T-helper 2 cell treated with Interferon-gamma antibody and Interleukin-4, amounts not matched to agents 5 μg/mL and 100 μg/mL, for 36 hours (primary cell): ENCODE results near the gene WNT9B.
"Not testable (repeated sequence)": the region's sequence is repeated elsewhere in the genome, so short reads cannot be mapped to it uniquely, and the experiment has no call there.

Experiments used
- DNase-seq: peaks from one replicate; pipeline ENCODE4 v3.0.0; 2021; ENCODE audit warnings: low spot score
- H3K27ac Mint-ChIP-seq: one replicate; pipeline ENCODE4 v1.8.0; 2021; ENCODE audit warnings: mild to moderate bottlenecking, mixed read lengths
- H3K27me3 Mint-ChIP-seq: one replicate; pipeline ENCODE4 v1.8.0; 2021; ENCODE audit warnings: low read depth, mixed read lengths
- H3K36me3 Mint-ChIP-seq: one replicate; pipeline ENCODE4 v1.8.0; 2021; ENCODE audit warnings: low read depth, mixed read lengths
- H3K4me1 Mint-ChIP-seq: one replicate; pipeline ENCODE4 v1.8.0; 2021; ENCODE audit warnings: low read depth, mixed read lengths
- H3K4me3 Mint-ChIP-seq: one replicate; pipeline ENCODE4 v1.8.0; 2022; ENCODE audit warnings: mild to moderate bottlenecking, moderate library complexity, mixed read lengths
- H3K9me3 Mint-ChIP-seq: one replicate; pipeline ENCODE4 v1.8.0; 2021; ENCODE audit warnings: mixed read lengths

WNT9B gene

GRCh38 chr17:46832945-46833839, 18.2 kb upstream of the WNT9B start:
- H3K4me3 Mint-ChIP-seq, result no peak overlapping the region
- H3K9me3 Mint-ChIP-seq, result no peaks in the 10 kb centered on the region
- no peaks in the 10 kb centered on the region for H3K36me3 Mint-ChIP-seq
- H3K4me1 Mint-ChIP-seq, result no peaks in the 10 kb centered on the region
- peaks cover 9% of the 10 kb centered on the region for H3K27me3 Mint-ChIP-seq
- no peak for DNase-seq
- no peak overlapping the region for H3K27ac Mint-ChIP-seq

DNA sequence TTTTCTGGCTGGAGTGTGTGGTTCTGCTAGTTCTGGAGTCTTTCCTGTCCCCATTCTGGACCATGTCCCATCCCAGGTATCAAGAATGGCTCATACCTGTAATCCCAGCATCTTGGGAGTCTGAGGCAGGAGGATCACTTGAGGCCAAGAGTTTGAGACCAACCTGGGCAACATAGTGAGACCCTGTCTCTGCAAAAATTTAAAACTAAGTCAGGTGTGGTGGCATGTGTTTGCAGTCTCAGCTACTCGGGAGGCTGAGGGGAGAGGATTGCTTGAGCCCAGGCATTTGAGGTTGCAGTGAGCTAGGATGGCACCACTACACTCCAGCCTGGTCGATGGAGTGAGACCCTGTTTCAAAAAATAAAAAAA, 17.6 kb upstream of the WNT9B start:
- peaks cover 7% of the 10 kb centered on the region for H3K27me3 Mint-ChIP-seq
- H3K36me3 Mint-ChIP-seq, result no peaks in the 10 kb centered on the region
- no peak overlapping the region for H3K4me3 Mint-ChIP-seq
- no peaks in the 10 kb centered on the region for H3K4me1 Mint-ChIP-seq
- DNase-seq, result no peak
- H3K9me3 Mint-ChIP-seq, result no peaks in the 10 kb centered on the region
- H3K27ac Mint-ChIP-seq, result no peak overlapping the region

- Mint-ChIP-seq H3K4me1 (no peaks in the 10 kb centered on the region), H3K27ac (no peak overlapping the region), H3K36me3 (no peaks in the 10 kb centered on the region), H3K4me3 (no peak overlapping the region), H3K9me3 (peaks cover 2% of the 10 kb centered on the region), H3K27me3 (peaks cover 11% of the 10 kb centered on the region)
- no peak for DNase-seq
Observed at GRCh38 chr17:46834846-46835245, 16.5 kb upstream of the WNT9B start.

GRCh38 chr17:46836500-46836899, 14.9 kb upstream of the WNT9B start:
- Mint-ChIP-seq H3K4me1 (peaks cover 2% of the 10 kb centered on the region), H3K27ac (no peak overlapping the region), H3K27me3 (peaks cover 21% of the 10 kb centered on the region), H3K4me3 (no peak overlapping the region), H3K9me3 (peaks cover 5% of the 10 kb centered on the region), H3K36me3 (no peaks in the 10 kb centered on the region)
- DNase-seq, result no peak

DNA sequence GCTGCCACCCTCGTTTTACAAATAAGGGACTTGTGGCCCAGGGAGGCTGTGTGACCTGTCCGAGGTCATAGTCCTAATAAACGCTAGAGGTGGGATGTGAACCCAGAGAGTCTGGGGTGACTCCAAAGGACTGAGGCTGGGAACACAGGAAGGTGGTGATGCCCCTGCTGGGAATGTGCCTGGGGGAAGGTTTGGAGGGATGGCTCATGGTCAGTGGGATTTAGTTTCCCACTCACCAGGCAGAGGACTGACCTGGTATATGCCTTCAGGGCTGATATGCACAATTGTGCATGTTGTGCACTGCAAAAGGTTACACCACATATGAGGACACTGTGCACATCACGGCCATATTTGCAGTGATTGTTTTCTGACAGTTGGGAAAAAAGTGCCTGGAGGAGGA, 13.9 kb upstream of the WNT9B start:
- H3K27ac Mint-ChIP-seq, result no peak overlapping the region
- DNase-seq, result no peak
- H3K4me3 Mint-ChIP-seq, result no peak overlapping the region
- H3K9me3 Mint-ChIP-seq, result peaks cover 5% of the 10 kb centered on the region
- H3K4me1 Mint-ChIP-seq, result peaks cover 2% of the 10 kb centered on the region
- H3K27me3 Mint-ChIP-seq, result peaks cover 23% of the 10 kb centered on the region
- no peaks in the 10 kb centered on the region for H3K36me3 Mint-ChIP-seq

DNA sequence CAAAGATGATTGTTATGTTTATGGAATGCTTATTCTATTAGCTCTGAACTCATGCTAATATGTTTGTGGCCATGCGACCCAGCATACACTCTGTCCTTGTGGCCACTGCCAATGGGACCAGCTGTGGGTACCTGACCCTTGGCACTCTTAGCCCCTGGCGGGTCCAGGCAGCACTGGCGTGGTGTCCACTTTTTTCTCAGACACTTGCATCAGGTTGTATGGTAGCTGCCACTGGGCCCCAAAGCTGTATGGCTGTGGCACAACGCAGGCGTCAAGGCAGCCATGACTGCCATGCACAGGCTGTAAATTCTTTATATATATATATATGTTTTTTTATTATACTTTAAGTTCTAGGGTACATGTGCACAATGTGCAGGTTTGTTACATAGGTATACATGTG, 12.2 kb upstream of the WNT9B start:
- no peak for DNase-seq
- peaks cover 17% of the 10 kb centered on the region for H3K9me3 Mint-ChIP-seq
- H3K4me1 Mint-ChIP-seq, result peaks cover 2% of the 10 kb centered on the region
- peaks cover 24% of the 10 kb centered on the region for H3K27me3 Mint-ChIP-seq
- peaks cover 1% of the 10 kb centered on the region for H3K36me3 Mint-ChIP-seq
- H3K4me3 Mint-ChIP-seq, result no peak overlapping the region
- no peak overlapping the region for H3K27ac Mint-ChIP-seq

DNA sequence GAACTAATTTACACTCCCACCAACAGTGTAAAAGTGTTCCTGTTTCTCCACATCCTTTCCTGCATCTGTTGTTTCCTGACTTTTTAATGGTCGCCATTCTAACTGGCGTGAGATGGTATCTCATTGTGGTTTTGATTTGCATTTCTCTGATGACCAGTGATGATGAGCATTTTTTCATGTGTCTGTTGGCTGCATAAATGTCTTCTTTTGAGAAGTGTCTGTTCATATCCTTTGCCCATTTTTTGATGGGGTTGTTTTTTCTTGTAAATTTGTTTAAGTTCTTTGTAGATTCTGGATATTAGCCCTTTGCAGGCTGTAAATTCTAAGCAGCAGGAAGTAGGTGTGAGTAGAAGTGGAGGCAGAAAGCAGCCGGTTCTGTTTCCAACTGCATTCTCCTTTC, 10.8 kb upstream of the WNT9B start:
- Mint-ChIP-seq H3K27me3 (peaks cover 29% of the 10 kb centered on the region), H3K9me3 (peaks cover 17% of the 10 kb centered on the region)
- H3K4me1 Mint-ChIP-seq, H3K36me3 Mint-ChIP-seq, DNase-seq, H3K27ac Mint-ChIP-seq, H3K4me3 Mint-ChIP-seq: not testable (repeated sequence)

DNA sequence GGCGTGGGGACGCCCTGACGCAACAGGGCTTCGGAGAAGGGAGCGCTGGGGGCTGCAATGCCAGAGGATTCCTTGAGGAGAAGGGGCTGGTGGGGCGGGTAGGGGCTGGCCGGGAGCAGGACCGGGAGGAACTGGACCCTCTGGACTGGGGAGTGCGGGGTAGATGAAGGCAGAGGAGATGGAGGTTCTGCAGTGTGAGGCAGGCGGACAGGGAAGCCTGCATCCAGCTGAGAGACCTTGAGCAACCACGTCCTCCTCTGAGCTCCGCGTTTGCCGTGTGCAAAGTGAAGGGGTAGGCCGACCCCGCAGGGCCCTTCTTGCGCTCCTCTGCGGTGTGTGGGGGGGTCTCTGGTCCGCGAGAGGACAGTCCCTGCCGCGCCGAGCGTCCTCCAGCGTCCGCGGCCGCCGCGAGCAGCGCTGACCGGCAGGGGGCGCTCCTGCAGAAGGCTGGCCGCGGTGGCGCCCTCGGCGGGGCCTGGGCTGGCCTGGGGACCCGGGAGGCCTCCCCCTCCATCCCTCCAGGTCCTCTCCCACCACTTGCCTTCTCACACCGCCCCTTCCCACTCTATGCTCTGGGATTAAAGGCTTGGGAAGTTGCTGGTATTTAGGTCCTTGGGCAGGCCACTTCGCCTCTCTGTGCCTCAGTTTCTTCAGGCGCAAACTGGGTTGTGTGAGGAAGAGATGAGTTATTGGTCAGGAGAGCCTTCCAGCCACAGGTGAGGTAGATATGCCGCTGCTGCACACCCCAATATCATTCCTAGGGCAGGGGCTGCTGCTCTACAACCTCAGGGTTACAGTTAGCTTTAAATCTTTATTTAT, 9.6 kb upstream of the WNT9B start:
- DNase-seq, result no peak
- peaks cover 1% of the 10 kb centered on the region for H3K36me3 Mint-ChIP-seq
- peaks cover 2% of the 10 kb centered on the region for H3K4me1 Mint-ChIP-seq
- peaks cover 31% of the 10 kb centered on the region for H3K27me3 Mint-ChIP-seq
- no peak overlapping the region for H3K4me3 Mint-ChIP-seq
- H3K27ac Mint-ChIP-seq, result no peak overlapping the region
- peaks cover 17% of the 10 kb centered on the region for H3K9me3 Mint-ChIP-seq

DNA sequence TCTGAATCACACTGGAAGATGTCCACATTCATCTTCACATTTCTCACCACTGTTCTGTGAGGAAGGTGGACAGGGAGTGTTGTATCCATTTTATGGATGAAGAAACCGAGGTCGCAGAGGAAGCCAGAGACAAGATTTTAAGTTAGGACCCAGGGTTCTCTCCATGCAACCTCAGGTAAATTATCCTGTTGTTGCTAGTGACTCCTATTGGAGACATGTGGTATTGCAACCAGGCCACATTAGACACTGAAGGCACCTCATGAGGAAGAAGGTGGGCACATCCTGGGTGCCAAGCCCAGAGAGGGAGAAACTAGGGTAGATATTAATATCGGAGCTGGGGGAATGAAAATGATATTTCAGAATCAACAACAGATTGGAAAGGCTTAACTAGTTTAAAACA, 8.5 kb upstream of the WNT9B start:
- H3K9me3 Mint-ChIP-seq, result peaks cover 17% of the 10 kb centered on the region

DNA sequence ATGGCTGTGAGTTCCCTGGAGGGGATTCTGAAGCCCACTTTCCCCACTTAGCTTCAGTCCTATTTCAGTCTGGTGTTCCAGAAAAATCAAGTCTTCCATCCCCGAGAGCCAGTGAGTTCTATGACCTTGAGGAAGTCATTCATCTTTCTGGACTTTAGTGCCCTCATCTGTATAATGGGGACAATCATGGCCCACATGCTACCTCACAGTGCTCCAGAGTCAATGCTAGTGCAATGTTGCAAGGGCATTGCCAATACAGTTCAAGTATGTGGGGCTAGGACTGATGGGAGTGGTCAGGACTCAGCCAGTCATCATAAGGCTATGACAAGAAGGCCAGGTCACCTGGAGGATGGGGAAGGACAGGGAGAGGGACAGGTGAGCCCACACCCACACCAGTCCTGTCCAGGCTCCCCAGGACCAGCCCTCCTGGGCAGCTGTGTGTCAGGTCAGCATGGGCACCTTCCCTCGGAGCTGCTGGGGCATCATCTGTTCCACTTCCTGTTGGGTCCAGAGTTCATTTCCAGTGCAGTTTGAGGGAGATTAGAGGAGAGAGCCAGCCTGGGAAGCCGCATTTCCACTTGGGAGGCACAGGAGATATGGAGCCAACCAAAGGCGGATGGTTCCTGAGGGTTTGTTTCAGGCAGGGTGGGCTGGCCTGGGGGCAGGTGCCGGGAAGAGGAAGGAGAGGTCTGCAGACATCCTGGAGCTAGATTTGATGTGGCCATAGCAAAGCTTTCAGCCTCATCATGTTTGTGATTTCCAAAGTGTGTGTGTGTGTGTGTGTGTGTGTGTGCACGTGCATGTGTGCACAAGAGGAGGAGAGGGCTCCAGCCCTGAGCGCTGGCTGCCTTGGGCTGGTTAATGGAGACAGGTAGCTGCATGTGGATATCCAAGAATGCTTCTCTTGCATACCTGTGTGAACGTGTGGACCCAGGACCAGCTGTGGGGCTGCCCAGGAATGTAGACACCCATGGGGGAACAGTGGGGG, 3.9 kb upstream of the WNT9B start:
- H3K36me3 Mint-ChIP-seq, result peaks cover 1% of the 10 kb centered on the region
- no peak for DNase-seq
- no peak overlapping the region for H3K27ac Mint-ChIP-seq
- peaks cover 12% of the 10 kb centered on the region for H3K9me3 Mint-ChIP-seq
- H3K27me3 Mint-ChIP-seq, result peaks cover 59% of the 10 kb centered on the region
- no peak overlapping the region for H3K4me3 Mint-ChIP-seq
- H3K4me1 Mint-ChIP-seq, result no peaks in the 10 kb centered on the region

More for the DNA sequence above, 8.5 kb upstream of the WNT9B start:
- Mint-ChIP-seq H3K27ac (no peak overlapping the region), H3K4me3 (no peak overlapping the region), H3K36me3 (peaks cover 1% of the 10 kb centered on the region), H3K4me1 (peaks cover 2% of the 10 kb centered on the region), H3K27me3 (peaks cover 42% of the 10 kb centered on the region)
- DNase-seq, result no peak

GRCh38 chr17:46848534-46848933, 2.8 kb upstream of the WNT9B start:
- peaks cover 65% of the 10 kb centered on the region for H3K27me3 Mint-ChIP-seq
- H3K4me3 Mint-ChIP-seq, result no peak overlapping the region
- no peak for DNase-seq
- H3K36me3 Mint-ChIP-seq, result no peaks in the 10 kb centered on the region
- no peak overlapping the region for H3K27ac Mint-ChIP-seq
- H3K4me1 Mint-ChIP-seq, result no peaks in the 10 kb centered on the region
- H3K9me3 Mint-ChIP-seq, result peaks cover 2% of the 10 kb centered on the region

DNA sequence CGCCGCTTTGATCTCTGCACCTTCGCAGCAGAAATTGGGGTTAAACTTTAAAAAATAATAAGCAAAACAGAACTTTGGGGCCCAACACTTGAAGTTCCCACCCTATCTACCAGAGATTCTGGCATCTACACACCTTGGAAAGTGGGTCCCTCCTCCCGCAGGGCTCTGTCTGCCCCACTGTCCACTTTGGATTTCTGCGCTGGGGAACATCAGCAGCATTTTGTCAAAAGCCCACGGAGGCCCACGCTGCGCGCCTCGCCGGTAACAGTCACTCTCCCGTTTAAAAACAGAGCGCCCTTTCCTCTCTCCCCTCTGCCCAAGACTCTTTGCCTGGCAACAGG, 725 bp upstream of the WNT9B start:
- Mint-ChIP-seq H3K36me3 (no peaks in the 10 kb centered on the region), H3K27me3 (peaks cover 71% of the 10 kb centered on the region), H3K9me3 (no peaks in the 10 kb centered on the region), H3K4me3 (no peak overlapping the region), H3K27ac (no peak overlapping the region), H3K4me1 (no peaks in the 10 kb centered on the region)
- DNase-seq, result no peak

DNA sequence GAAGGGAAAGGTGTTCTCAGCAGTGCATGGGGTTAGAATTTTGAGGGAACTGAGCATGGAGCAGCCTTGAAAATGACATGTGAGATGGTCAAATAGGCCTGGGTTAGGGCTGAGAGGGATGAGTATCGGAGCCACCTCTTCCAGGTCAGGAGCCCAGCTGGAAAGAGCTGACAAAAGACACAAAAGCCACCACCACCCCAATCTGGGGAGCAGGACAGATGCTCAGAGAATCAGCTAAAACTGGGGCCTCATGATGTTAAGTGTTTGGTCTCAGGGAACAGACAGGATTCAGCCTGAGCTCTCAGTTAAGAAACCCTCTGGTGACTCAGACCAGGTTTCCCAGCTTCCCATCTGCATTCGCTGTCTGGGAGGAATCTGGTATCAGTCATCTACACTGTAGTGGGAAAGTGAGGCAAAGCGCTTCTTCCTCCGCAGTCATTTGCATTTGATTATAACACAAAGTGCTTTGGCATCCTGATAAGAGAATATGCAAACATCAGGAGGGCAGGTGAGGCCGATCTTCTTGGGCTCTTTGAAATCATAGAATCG, 2.6 kb downstream of the WNT9B start:
- Mint-ChIP-seq H3K27me3 (peaks cover 53% of the 10 kb centered on the region), H3K27ac (no peak overlapping the region), H3K4me1 (no peaks in the 10 kb centered on the region), H3K36me3 (no peaks in the 10 kb centered on the region), H3K4me3 (no peak overlapping the region), H3K9me3 (no peaks in the 10 kb centered on the region)
- DNase-seq, result no peak
